ENCODE data around the gene ASTN1.

ASTN1 gene

DNA sequence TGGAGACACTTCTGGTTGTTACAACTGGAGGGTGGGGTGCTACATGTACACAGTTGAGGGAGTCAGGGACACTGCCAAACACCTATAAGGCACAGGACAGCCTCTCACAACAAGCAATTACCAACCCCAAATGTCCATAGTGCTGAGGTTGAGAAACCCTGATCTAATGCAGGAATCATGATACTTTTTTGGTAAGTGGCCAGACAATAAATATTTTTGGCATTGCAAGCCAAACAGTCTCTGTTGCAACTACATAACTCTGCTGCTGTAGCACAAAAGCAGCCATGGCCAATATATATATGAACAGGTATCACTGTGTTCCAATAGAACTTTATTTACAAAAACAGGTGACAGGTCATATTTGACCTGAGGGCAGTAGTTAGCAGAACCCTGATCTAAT, 177.5 kb downstream of the ASTN1 start:
- H3K4me3 ChIP-seq (ENCODE audit: low read length) = no peak overlapping the region
- no peak for DNase-seq (ENCODE audit: low read depth)
- TF ChIP-seq, protein P1, sequence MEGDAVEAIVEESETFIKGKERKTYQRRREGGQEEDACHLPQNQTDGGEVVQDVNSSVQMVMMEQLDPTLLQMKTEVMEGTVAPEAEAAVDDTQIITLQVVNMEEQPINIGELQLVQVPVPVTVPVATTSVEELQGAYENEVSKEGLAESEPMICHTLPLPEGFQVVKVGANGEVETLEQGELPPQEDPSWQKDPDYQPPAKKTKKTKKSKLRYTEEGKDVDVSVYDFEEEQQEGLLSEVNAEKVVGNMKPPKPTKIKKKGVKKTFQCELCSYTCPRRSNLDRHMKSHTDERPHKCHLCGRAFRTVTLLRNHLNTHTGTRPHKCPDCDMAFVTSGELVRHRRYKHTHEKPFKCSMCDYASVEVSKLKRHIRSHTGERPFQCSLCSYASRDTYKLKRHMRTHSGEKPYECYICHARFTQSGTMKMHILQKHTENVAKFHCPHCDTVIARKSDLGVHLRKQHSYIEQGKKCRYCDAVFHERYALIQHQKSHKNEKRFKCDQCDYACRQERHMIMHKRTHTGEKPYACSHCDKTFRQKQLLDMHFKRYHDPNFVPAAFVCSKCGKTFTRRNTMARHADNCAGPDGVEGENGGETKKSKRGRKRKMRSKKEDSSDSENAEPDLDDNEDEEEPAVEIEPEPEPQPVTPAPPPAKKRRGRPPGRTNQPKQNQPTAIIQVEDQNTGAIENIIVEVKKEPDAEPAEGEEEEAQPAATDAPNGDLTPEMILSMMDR (conservative IDR thresholded peaks at IDR 0.05; ENCODE audit: low read depth, low read length) = no peak

- TF ChIP-seq, protein P1 (conservative IDR thresholded peaks at IDR 0.05; ENCODE audit: low read depth, low read length) = no peak
- DNase-seq (ENCODE audit: low read depth) = no peak
These were observed 180.8 kb downstream of the ASTN1 start for GRCh38 chr1:176983731-176984130.

GRCh38 chr1:176976771-176977170, 187.7 kb downstream of the ASTN1 start:
- H3K4me3 ChIP-seq (ENCODE audit: low read length) = no peak overlapping the region
- DNase-seq (ENCODE audit: low read depth) = no peak
- TF ChIP-seq, protein P1 (conservative IDR thresholded peaks at IDR 0.05; ENCODE audit: low read depth, low read length) = no peak

More at GRCh38 chr1:176983731-176984130, 180.8 kb downstream of the ASTN1 start:
- no peak overlapping the region for H3K4me3 ChIP-seq (ENCODE audit: low read length)

- no peak overlapping the region for H3K4me3 ChIP-seq (ENCODE audit: low read length)
- DNase-seq (ENCODE audit: low read depth) = no peak
- TF ChIP-seq, protein P1 (conservative IDR thresholded peaks at IDR 0.05; ENCODE audit: low read depth, low read length) = no peak
These were observed 188.3 kb downstream of the ASTN1 start for GRCh38 chr1:176976225-176976624.

- no peak overlapping the region for H3K4me3 ChIP-seq (ENCODE audit: low read length)
- TF ChIP-seq, protein P1 (conservative IDR thresholded peaks at IDR 0.05; ENCODE audit: low read depth, low read length) = no peak
- DNase-seq (ENCODE audit: low read depth) = no peak
These were observed 199.8 kb downstream of the ASTN1 start for GRCh38 chr1:176964687-176965086.

DNA sequence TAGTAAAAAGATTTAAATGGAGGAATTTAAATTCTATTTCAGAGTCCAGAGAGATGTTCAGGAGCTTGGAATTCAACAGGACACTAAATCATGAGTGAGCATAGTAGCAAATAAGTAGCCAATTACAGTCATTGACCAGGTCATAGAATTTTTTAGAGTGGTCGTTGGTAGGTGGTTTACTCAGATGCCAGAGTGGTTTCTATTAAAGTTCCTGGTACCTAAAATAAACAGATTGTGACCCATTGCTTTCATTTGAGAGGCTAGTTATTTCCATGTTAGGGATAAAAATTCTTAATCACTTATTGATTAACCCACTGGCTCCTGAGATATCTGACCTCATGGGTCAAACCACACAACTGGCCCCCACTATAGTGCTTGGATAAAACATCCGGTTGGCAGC, 201.3 kb downstream of the ASTN1 start:
- TF ChIP-seq, protein P1 (conservative IDR thresholded peaks at IDR 0.05; ENCODE audit: low read depth, low read length) = no peak
- DNase-seq (ENCODE audit: low read depth) = no peak

DNA sequence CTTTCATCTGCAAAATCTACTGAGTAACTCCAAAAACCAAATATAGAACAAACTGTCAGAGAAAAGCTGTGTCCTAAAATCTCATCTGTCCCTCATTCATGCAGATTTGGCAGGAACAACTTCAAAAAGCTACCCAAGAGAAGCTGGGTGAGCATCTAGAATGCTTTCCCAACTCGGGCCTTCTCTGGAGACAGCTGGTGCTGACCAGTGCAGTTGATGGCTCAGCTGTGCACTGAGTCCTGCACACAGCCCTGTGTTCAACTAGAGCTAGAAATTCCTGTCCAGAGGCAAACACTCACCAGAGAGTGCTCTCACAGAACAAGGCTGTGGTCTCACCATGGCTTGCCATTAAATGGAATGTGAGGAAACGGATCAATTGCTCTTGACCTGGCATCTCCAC, 202.8 kb downstream of the ASTN1 start:
- no peak for DNase-seq (ENCODE audit: low read depth)
- no peak overlapping the region for H3K4me3 ChIP-seq (ENCODE audit: low read length)
- TF ChIP-seq, protein P1 (conservative IDR thresholded peaks at IDR 0.05; ENCODE audit: low read depth, low read length) = no peak

More for the DNA sequence above, 201.3 kb downstream of the ASTN1 start:
- no peak overlapping the region for H3K4me3 ChIP-seq (ENCODE audit: low read length)
